Activated CD8-positive, alpha-beta memory T cell treated with anti-CD3 and anti-CD28 coated beads for 1 hour (primary cell): Measurements from ENCODE around the gene BRDT.
"Not testable (repeated sequence)": the region's sequence is repeated elsewhere in the genome, so short reads cannot be mapped to it uniquely, and the experiment has no call there.

Experiments used
- DNase-seq, 2 donors: peaks; one replicate each; pipeline ENCODE4 v3.0.0-alpha.2; 2020; ENCODE audit warnings: low read depth in 1 of 2; ENCODE audit errors: extremely low read depth in 1 of 2

BRDT gene

DNA sequence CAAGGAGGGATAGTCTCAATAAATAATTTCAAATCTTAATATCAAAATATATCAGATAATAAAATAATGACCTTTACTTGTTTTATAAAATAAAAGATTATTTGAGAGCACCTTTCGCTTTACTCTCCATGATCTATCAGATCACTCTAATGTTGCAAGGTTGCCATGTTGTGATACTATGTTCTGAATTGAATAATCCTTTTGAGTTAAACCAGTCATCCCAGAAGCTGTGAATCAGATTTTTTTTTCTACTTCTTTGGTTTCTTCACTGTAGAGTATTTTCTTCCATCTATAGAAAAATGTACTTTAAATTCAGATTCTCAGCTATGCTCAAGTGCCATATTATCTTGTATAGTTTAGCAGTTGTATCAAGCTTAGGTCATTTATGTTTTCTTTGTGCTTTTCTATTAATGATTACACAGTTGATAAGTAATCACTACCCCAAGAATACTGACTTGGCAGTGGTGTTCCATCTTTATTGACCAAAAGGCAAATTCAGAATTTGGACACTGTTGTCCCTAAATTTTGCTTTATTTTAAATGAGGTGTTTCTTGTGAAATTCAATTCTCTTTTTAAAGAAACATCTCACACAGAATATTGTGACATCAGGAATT lies 32.9 kb downstream of the BRDT start:
- DNase-seq: no peak

DNA sequence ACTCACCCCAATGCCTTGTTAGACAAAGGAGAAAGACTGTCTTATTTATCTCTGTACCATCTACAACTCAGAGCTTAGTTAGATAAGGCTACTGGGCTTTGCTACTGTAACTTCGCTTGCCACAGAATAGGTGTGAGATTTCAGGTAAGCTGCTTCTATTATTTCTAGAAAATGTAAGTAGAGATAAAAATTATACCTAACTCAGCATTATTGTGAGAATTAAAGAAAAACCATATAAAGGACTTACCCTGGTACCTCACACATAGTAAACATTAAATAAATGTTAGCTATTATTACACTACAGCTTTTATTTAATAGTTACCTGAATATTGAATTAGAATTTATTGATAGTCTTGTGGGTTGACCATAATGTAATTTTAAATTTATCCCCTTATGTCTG lies 44.1 kb downstream of the BRDT start:
- no peak for DNase-seq

GRCh38 chr1:91997607-91998195 lies 48.5 kb downstream of the BRDT start:
- no peak for DNase-seq

- no peak for DNase-seq
These were observed 54.9 kb downstream of the BRDT start for GRCh38 chr1:92004129-92004528.

- no peak for DNase-seq
These were observed 64.7 kb downstream of the BRDT start for GRCh38 chr1:92013923-92014322.

- DNase-seq: no peak
These were observed 67.6 kb downstream of the BRDT start for GRCh38 chr1:92016720-92017316.

DNA sequence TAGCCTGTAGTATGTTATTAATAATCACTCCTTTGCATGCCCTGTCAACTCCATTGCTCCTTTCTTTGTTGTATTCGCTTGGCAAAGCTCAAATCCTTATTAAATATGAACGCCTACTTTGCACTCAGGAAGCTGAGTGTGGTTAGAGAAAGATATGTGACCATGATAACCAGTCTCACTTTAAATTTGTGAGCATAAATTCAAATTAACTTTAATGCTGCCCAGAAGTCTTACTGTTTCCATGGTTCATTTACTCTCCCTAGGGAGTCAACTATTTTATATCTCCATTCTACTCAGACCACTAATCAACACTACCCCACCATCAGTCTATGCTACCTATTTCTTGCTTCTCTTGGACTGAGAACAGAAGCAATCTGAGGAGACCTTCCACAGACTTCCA lies 68.5 kb downstream of the BRDT start:
- no peak for DNase-seq

- not testable (repeated sequence) for DNase-seq
These were observed 76.8 kb downstream of the BRDT start for GRCh38 chr1:92026042-92026441.

DNA sequence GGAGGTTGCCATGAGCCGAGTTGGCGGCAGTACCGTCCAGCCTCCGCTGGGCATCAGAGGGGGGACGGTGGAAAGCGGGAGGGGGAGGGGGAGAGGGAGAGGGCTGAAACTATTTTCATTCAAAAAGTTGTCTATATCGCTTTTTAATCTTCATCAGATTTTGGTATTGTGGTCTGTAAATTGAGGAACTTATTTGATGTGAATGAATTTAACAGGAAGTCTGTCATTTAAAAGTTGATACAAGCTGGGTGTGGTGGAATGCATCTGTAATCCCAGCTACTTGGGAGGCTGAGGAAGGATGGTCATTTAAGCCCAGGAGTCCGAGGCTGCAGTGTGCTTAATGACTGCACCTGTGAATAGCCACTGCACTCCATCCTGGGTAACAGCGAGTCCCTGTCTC lies 77.6 kb downstream of the BRDT start:
- DNase-seq: no peak

DNA sequence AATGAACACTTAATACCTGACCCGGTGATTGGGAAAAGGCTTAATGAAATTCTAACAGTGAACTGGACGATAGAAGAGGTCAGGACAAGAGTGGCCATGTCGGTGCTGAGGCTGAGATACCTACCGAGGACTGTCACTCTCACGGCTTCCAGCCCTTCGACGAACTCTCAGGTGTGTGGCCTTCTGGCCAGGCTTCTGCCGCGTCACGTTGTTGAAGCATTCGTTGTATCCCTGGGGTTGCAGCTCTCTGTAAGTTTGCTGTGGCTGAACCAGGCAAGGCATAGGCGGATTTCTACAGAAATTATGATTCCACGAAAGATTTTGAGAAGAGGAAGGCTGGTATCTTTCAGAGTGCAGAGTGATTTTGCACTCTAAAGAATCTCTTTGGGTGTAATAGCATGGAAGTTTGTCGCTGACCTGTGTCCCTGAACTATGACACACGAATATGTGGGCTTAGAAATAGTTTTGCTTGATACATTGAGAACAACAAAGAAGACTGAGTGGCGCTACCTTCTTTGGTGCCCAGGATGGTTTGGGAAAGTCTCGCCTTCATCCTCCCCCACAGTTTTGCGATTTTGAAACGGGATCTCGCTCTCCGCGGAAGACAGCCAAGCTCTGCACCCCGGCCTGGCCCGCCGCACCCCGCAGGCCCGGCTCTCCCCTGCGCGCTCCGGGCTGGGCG lies 80.2 kb downstream of the BRDT start:
- no peak for DNase-seq

- DNase-seq: no peak
These were observed 81.5 kb downstream of the BRDT start for GRCh38 chr1:92030656-92031107.

DNA sequence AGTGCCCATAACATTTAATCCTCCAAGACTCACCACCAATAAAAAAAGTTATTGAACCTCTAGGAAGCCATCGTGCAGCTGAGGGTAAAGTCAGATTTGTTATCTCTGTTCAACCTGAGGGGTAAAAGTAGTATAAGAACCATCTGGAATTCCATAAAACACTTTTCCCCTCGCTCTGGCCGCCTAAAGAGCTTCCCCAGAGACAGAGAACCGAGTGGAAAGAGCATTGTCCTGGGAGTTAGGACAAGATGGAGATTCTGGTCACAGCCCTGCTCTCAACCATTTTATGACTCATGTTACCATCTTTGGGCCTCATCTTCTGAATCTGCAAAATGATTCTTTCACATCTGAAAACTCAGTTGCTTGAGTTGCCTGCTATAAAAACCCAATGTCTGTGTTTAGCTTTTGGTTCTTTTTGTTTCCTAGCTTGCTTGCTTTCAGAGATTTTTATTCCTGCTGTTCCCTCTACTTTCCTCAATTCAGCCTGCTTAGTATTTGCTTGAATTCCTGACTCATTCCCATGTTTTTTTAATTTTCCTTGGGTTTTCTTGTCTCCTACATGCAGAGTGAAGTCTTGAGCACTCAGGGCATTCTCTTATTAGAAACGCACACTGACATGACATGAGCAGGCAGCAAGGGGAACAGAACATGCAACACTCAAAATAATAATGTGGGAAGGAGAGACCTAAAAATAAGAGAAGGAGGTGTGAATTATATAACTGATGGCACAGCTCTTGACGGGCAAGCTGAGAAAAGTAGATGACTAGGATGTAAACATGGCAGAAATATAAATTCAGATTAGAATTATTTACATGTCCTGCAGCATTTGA lies 82.3 kb downstream of the BRDT start:
- no peak for DNase-seq

DNA sequence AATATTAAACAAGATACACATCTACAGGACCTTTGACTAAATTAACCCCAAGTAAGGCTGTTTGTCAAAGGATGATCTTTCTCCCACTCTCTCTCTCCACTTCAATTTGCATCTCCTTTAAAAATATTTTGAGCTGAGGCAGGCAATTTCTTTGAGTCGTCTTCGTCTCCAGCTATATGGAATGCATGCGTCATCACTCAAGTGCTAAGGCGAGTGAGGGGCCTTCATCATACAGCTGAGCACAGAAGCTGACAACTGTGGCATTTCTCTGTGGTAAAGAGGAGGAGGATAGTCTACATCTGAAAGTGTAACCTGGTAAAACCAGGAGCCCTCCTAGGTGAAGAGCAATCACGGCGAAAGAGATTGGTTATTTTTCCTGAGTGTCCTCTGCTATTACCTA lies 88.2 kb downstream of the BRDT start:
- no peak for DNase-seq

- no peak for DNase-seq
These were observed 89.6 kb downstream of the BRDT start for GRCh38 chr1:92038695-92039346.

DNA sequence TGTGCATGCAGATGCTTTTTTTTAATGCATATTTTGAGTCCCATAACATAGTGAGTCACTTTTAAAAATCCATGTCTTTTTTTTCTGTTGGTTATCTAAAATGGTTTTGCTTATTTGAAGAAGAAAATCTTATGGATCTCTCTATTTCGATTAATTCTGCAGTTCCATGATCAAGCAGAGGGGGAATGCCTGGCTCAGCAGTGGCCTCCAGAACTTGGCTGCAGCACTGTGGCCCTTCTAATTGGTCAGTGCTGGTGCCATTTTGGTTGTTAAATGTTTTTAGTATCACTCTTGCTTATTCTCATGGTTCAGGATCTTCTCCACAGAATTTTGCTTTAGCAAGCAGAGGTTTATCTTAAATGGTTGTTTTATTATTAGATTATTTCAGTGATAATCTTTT lies 91.8 kb downstream of the BRDT start:
- DNase-seq: no peak

DNA sequence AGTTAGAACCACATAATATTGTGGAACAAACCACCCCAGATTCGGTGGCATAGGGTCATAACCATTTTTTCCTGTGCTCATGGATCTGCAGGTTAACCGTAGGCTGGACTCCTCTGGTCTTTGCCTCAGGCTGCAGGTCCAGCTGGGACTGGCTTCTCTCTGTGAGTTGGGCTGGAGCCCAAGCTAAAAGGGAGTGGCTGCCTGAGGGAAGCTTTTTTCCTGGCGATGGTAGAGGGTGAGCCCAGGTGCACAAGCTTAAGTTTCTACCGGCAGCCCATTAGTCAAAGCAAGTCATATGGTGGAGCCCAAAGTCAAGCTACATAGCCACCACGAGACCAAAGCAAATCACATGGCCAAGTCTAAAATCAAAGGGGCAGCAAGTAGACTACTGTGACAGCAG lies 94.4 kb downstream of the BRDT start:
- DNase-seq: no peak

- no peak for DNase-seq
These were observed 96.7 kb downstream of the BRDT start for GRCh38 chr1:92045766-92046495.

- DNase-seq: no peak
These were observed 102.7 kb downstream of the BRDT start for GRCh38 chr1:92051948-92052347.
